HUDEP-2 (cell line): Measurements from ENCODE around the gene UGGT2.
A peak's percentile ranks its signal among the peaks of the same experiment; 100 is the strongest.
"Not testable (repeated sequence)": the region's sequence is repeated elsewhere in the genome, so short reads cannot be mapped to it uniquely, and the experiment has no call there.

ENCODE experiments used
- DNase-seq, 76 experiments: peaks; one replicate each; lab custom pipeline; 2025; ENCODE audit not compliant: unreplicated experiment in 76 of 76; lab: John Stamatoyannopoulos, UW

The UGGT2 gene

DNA sequence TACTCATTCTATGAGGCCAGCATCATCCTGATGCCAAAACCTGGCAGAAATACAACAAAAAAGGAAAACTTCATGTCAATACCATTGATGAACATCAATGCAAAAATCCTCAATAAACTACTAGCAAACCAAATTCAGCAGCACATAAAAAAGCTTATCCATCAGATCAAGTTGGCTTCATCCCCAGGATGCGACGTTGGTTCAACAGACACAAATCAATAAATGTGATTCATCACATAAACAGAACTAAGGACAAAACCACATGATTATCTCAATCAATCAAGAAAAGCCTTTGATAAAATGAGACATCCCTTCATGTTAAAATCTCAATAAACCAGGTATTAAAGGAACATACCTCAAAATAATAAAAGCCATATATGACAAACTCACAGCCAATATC, 134.3 kb downstream of the UGGT2 start:
- DNase-seq: no peak

DNA sequence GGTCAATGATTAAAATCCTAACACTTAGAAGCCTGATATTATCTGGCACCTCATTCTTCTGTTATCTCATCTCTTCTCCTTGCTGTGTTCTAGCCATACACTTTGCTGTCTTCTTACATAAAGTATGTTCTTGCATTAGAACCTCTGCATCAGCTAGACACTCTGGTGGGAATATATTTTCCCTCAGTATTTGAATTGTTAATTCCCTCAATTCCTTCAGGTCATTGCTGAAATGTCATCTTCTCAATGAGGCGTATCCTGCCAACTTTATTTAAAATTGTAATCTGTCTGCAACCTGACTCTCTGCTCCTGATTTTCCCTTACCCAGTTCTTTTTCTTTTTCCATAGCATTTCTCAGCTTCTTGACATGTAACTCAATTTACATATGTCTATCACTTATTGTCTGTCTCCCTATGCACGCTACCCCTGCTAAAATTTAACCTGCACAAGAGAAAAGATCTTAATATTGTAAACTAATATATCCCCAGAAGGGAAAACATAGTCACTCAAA, 138.2 kb downstream of the UGGT2 start:
- DNase-seq: no peak

DNA sequence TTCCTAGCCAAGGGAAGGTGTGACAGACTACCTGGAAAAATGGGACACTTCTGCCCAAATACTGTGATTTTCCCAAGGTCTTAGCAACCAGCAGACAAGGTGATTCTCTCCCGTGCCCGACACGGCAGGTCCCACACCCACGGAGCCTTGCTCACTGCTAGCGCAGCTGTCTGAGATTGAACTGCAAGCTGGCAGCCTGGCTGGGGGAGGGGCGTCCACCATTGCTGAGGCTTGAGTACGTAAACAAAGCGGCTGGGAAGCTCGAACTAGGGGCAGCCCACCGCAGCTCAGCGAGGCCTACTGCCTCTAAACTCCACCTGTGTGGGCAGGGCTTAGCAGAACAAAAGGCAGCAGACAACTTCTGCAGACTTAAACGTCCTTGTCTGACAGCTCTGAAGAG, 146.2 kb downstream of the UGGT2 start:
- no peak for DNase-seq

DNA sequence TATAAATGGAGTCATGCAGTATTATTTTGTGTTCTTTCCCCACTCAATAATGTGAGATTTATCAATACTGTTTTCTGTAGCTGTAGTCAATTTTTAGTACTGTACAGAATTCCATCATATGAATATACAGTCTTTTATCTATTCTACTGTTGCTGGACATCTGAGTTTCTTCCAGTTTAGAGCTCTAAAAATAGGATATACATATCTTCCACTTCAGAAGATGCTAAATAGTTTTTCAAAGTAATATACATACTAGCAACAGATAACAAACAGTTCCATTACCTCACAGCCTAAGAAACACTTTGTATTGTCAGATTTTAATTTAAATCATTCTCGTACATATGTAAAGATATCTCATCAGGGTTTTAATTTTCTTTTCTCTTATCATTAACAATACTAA, 149.6 kb downstream of the UGGT2 start:
- no peak for DNase-seq

DNA sequence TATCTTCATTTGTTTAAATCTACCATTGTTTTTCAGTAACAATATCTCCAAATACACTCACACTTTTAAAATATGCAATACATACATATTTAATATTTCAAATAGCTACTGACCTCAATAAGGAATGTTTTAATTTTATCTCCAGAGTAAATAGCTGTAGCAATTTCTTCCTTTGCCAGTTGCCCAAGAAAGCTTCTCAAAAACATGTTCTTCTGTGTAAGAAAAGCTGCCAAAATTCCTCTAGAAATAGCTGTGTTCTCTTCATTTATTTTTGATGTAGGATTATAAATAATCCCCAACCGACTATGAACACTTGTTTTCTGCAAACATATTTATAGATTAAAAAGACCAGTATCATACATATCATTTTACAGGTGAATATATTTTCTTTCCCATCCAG, 150.5 kb downstream of the UGGT2 start:
- DNase-seq: no peak

DNA sequence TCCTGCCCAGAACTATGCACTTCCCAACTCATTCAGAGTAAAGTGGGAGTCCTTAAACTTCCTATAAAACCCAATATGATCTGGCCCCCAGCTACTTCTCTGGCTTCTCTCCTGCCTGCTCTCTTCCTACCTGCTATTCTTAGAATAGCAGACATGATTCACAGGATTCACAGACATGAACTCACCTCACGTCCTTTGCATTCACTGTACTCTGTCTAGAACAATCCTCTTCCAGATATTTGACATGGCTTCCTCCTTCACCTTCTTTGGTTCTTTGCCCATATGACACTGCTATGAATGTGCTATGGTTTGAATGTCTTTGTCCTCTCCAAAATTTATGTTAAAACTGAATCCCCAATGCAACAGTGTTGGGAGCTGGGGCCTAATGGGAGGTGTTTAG, 154.9 kb downstream of the UGGT2 start:
- DNase-seq: no peak

DNA sequence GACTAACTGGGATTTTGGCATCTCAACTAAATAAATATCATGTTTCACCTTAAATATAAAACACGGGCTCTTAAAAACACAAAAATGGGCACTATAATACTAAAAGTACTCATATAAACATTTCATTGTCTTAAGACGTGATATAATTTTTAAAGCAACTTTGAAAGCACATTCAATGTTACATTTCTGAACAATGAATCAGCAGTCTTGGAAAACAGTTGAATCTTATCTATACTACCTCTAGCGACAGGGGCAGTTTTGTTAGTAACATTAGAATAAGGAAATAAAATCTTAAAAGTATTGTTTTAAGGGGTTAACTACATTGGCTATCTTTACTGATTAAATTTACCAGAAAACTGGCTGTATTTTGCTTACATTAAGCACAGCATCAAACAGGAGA, 156.9 kb downstream of the UGGT2 start:
- no peak for DNase-seq

GRCh38 chr13:95893861-95894260, 159.3 kb downstream of the UGGT2 start:
- no peak for DNase-seq

- DNase-seq: no peak
Observed at GRCh38 chr13:95882121-95882520, 171.1 kb downstream of the UGGT2 start.

GRCh38 chr13:95880331-95880730, 172.9 kb downstream of the UGGT2 start:
- DNase-seq: no peak

- no peak for DNase-seq
Observed at GRCh38 chr13:95874286-95874685, 178.9 kb downstream of the UGGT2 start.

- DNase-seq: no peak
Observed at GRCh38 chr13:95870421-95870820, 182.8 kb downstream of the UGGT2 start.

DNA sequence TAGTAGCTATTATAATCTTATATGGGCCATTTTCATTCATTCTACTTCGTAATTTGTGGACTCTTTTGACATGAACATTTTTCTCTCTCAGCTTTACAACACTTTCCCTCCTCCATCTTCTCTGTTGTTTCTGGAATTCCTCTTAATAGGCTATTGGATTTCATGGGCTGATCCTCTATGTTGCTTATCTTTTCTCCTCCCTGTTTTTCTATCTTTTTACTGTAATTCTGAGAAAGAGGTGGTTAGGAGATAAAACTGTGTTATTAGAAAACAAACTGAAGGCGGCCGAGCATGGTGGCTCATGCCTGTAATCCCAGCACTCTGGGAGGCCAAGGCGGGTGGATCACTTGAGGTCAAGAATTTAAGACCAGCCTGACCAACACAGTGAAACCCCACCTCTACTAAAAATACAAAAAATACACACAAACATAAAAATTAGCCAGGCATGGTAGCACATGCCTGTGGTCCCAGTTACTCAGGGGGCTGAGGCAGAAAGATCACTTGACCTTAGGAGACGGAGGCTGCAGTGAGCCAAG, 188.1 kb downstream of the UGGT2 start:
- no peak for DNase-seq

DNA sequence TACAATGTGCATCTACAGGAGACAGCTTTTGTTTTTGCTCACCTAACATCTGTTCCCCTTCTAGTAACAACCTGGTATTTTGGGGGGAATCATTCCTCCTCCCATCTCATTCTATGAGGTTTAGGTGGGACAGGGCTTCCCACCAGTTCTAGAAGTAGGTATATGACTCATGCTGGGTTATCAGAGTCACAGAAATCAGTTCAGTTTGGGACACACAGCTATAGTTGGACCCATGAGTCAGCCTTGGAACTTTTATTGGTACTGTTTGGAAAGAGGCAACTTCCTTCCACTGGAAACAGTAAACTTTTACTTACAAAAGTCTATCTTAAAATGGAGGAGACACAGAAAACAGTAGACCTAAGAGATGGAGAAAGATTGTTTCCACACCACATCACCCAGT, 190.8 kb downstream of the UGGT2 start:
- DNase-seq: peak in 1 of 76 experiments; percentile 0

GRCh38 chr13:95861296-95861695, 191.9 kb downstream of the UGGT2 start:
- DNase-seq: no peak

DNA sequence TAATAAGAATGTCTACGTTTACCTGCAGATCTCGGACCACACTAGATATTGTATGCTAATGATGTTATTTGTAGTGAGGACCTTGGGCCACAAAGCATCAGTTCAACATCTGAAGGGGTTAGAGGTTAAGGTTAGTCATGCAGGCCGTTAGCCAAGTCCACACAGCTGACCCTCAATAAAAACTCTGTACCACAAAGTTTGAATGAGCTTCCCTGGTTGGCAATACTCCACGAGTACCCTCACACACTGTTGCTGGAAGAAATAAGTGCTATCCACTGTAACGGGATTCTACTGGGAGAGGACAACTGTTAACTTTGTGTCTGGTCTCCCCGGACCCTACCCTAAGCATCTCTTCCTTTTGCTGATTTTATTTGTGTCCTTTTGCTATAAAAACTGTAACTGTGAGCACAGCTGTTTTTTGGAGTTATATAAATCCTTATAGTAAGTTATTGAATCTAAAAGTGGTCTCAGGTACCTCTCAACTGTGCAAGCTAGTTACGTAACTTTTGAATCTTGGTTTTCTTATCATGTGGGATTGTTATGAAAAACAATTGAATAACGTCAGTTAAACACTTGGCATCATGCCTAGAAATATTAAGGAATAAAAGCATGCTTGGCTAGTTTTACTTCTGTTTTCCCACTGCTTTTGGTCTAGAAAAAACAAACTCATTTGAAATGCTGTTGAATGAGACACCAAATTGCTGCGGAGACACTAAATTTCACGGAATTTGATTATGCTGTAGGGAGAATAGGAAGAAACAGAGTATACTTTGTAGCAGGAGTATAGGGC, 194.7 kb downstream of the UGGT2 start:
- DNase-seq: no peak

- DNase-seq: not testable (repeated sequence)
Observed at GRCh38 chr13:95845656-95846055, 207.5 kb downstream of the UGGT2 start.

DNA sequence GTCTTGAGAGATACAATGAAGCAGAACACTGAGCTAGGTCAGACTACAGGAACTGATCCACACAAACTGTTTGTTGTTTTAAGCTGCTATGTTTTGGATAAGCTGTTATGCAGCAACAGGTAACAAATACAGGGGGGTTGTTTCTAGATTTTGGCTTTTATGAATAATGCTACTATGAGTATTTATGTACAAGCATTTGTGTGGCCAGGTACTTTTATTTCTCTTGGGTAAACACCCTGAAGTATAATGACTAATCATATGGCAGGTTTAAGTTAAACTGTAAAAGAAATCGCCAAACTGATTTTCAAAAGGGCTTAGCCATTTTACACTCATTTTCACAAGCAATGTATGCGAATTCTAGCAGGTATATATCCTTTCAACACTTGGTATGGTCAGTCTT, 210.3 kb downstream of the UGGT2 start:
- DNase-seq: no peak

DNA sequence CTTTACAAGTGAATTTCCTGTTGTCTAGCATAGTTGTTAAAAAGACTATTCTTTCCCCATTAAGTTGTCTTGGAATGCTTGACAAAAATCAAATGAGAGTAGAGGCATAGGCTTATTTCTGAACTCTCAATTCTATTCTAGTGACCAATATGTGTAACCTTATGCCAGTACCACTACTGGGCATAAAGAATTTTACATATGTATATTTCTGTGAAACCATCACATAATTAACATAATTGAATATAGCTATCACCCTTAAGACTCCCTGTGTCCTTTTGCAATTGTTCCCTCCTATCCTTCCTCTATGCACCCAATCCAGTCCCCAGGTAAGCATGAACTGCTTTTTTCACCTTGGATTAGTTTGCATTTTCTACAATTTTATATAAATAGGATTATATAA, 211.3 kb downstream of the UGGT2 start:
- DNase-seq: no peak

DNA sequence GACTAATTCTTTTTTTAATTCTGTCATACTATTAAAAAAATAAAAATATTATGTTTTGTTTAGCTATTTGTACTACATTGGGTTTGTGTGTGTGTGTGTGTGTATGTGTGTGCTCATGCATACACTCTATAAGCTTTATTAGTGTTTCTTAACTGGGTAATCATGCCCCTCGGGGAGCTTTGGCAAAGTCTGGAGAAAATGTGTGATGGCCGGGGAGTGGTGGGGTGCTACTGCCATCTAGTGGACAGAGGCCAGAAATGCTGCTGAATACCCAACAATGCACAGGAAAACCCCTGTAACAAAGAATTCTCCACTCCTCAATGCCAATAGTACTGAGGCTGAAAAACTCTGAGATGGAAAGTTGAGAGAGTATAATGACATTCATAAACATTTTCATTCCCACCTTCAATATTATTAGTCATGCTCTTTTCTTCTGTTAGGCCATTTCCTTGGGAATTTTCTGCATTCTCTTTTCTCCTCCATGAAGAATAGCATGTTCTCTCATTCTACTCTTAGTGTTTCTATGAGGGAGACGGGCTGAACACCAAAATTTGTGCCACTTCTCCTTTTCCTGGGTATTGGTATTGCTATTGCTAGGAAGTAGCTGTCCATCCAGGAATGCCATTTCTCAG, 219.0 kb downstream of the UGGT2 start:
- peak in 64 of 76 experiments; percentile 0 to 69 (median 29) for DNase-seq

- no peak for DNase-seq
Observed at GRCh38 chr13:95833719-95834118, 219.5 kb downstream of the UGGT2 start.

GRCh38 chr13:95833126-95833525, 220.1 kb downstream of the UGGT2 start:
- no peak for DNase-seq
